Measurements from ENCODE around the gene ALK.

DNA sequence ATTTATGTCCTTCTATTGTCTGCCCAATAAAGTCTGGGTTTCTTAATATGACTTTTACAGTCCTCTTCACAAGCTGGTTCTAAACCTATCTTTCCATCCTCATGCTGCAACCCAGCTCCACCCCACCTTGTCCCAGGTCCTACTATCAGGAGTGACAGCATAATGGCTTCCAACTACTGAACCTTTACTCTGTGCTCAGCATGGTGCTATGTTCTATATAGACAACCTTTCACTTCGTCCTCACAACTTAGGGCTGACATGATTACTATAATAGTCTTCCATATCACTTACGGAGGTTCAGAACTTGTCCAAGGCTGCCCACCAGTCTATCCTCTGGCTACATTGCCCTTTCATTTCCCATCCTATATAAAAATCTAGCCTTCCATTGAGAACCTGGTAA lies 256.8 kb downstream of the ALK start:
- TF ChIP-seq, protein P1, sequence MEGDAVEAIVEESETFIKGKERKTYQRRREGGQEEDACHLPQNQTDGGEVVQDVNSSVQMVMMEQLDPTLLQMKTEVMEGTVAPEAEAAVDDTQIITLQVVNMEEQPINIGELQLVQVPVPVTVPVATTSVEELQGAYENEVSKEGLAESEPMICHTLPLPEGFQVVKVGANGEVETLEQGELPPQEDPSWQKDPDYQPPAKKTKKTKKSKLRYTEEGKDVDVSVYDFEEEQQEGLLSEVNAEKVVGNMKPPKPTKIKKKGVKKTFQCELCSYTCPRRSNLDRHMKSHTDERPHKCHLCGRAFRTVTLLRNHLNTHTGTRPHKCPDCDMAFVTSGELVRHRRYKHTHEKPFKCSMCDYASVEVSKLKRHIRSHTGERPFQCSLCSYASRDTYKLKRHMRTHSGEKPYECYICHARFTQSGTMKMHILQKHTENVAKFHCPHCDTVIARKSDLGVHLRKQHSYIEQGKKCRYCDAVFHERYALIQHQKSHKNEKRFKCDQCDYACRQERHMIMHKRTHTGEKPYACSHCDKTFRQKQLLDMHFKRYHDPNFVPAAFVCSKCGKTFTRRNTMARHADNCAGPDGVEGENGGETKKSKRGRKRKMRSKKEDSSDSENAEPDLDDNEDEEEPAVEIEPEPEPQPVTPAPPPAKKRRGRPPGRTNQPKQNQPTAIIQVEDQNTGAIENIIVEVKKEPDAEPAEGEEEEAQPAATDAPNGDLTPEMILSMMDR (IDR thresholded peaks at IDR 0.05): no peak
- TF ChIP-seq ZFX (IDR thresholded peaks at IDR 0.05; ENCODE audit: borderline replicate concordance): no peak

All from 22Rv1 (cell line).